T-cell (primary cell): ENCODE data around the gene PICALM. TPM values are rescaled to one million over a fixed set of nuclear protein-coding genes. Genes with fewer than 3 reads are reported as not detected.

Source experiments
- ATAC-seq, 4 experiments: fragments of 200-7000 bp in 3 of 4; fragments of 150-1000 bp in 1 of 4; cut with Tn5 transposase; replicated peaks in 1 of 4; 1 replicate in 3 of 4; 2 replicates in 1 of 4; pipeline ENCODE4 v1.10.0; 2021; ENCODE audit warnings: moderate library complexity in 3 of 4, mild to moderate bottlenecking in 2 of 4, moderate number of reproducible peaks in 1 of 4
- CTCF ChIA-PET, 2 donors: fragments of 300-600 bp; sonication (Branson Sonifier 250); formaldehyde crosslinking; loops; one replicate each; lab custom pipeline; 2022; ENCODE audit warnings: antibody characterized with exemption in 2 of 2; lab: Charles Lee
- POLR2A ChIA-PET, 2 donors: fragments of 300-600 bp; sonication (Branson Sonifier 250); formaldehyde crosslinking; loops; one replicate each; lab custom pipeline; 2022; ENCODE audit warnings: antibody characterized with exemption in 2 of 2; lab: Charles Lee
- DNase-seq, 35 experiments: peaks; one replicate each; pipeline versions ENCODE4 v3.0.0 to v3.0.0-alpha.2; 2013 to 2023
- H3K27ac ChIP-seq: one replicate; pipeline ENCODE4 v1.5.1; 2013; ENCODE audit warnings: low read length
- H3K27me3 ChIP-seq, 2 experiments: replicated peaks in 1 of 2; 1 replicate in 1 of 2; 2 replicates in 1 of 2; pipeline versions ENCODE4 v1.6.1 to v1.7.0; 2013; ENCODE audit warnings: low read length in 1 of 2, mixed read lengths in 1 of 2; ENCODE audit not compliant: control insufficient read depth in 2 of 2, insufficient read depth in 2 of 2; ENCODE audit errors: extremely low read depth in 1 of 2
- H3K36me3 ChIP-seq, 2 donors: 1 replicate in 1 of 2; 2 replicates in 1 of 2; pipeline versions ENCODE4 v1.6.1 to v1.7.0; 2013; ENCODE audit warnings: low read length in 1 of 2; ENCODE audit not compliant: control insufficient read depth in 2 of 2, insufficient read depth in 1 of 2; ENCODE audit errors: extremely low read depth in 1 of 2
- H3K4me1 ChIP-seq, 2 experiments: 1 replicate in 1 of 2; 2 replicates in 1 of 2; pipeline versions ENCODE4 v1.6.1 to v1.7.0; 2013; ENCODE audit warnings: low read length in 2 of 2, mixed read lengths in 1 of 2; ENCODE audit not compliant: insufficient read depth in 2 of 2, control insufficient read depth in 1 of 2; ENCODE audit errors: extremely low read depth in 1 of 2
- H3K4me3 ChIP-seq, 2 donors: 1 replicate in 1 of 2; 2 replicates in 1 of 2; pipeline versions ENCODE4 v1.5.1 to v1.7.0; 2013; ENCODE audit warnings: mild to moderate bottlenecking in 2 of 2, low read length in 1 of 2, moderate library complexity in 1 of 2; ENCODE audit not compliant: control insufficient read depth in 1 of 2; ENCODE audit errors: extremely low read depth in 1 of 2
- H3K9me3 ChIP-seq: 2 replicates; pipeline ENCODE4 v1.7.0; 2013
- H3K27ac Mint-ChIP-seq, 2 donors: one replicate each; pipeline ENCODE4 v1.8.0; 2020 to 2021; ENCODE audit warnings: mild to moderate bottlenecking in 2 of 2, mixed read lengths in 2 of 2
- H3K27me3 Mint-ChIP-seq, 2 donors: one replicate each; pipeline ENCODE4 v1.8.0; 2021 to 2022; ENCODE audit warnings: mixed read lengths in 2 of 2
- H3K36me3 Mint-ChIP-seq: one replicate; pipeline ENCODE4 v1.8.0; 2021; ENCODE audit warnings: mixed read lengths
- H3K4me1 Mint-ChIP-seq, 3 donors: one replicate each; pipeline ENCODE4 v1.8.0; 2020 to 2022; ENCODE audit warnings: mixed read lengths in 3 of 3, mild to moderate bottlenecking in 1 of 3
- H3K4me3 Mint-ChIP-seq, 3 donors: one replicate each; pipeline ENCODE4 v1.8.0; 2020 to 2022; ENCODE audit warnings: mild to moderate bottlenecking in 3 of 3, mixed read lengths in 3 of 3, moderate library complexity in 3 of 3
- H3K9me3 Mint-ChIP-seq, 3 donors: one replicate each; pipeline ENCODE4 v1.8.0; 2020 to 2022; ENCODE audit warnings: mixed read lengths in 3 of 3
- WGBS: methylation state at CpG from one replicate; pipeline ENCODE4 v1.1.5; 2013; ENCODE audit warnings: missing lambda C conversion rate; ENCODE audit not compliant: insufficient coverage; 5-methylcytosine and 5-hydroxymethylcytosine counted together
- total RNA-seq, 35 experiments: library from RNA in 6 of 35; stranded (reverse) in 6 of 35; fragments of 120-200 nt in 1 of 35; gene quantifications; one replicate each; pipeline versions ENCODE4 v1.2.1 to v1.2.4 and lab custom pipeline; 2013 to 2026

The PICALM gene
- total RNA-seq, 5 donors from 2014 or later (not counting 1 experiment from before 2014, with no cell fraction given) = 97.7 to 121 (median 105) TPM

- CTCF ChIA-PET = no interaction called here
Measured at GRCh38 chr11:85922367-85922766, 146.5 kb downstream of the PICALM start.

GRCh38 chr11:85918910-85919794 is 149.7 kb downstream of the PICALM start:
- no peaks in the 10 kb centered on the region for H3K4me1 ChIP-seq
- H3K36me3 ChIP-seq = no peaks in the 10 kb centered on the region
- Mint-ChIP-seq H3K4me3 (no peak overlapping the region), H3K36me3 (no peaks in the 10 kb centered on the region), H3K27me3 (peaks cover 7 to 15% of the 10 kb centered on the region in 2 donors), H3K27ac (no peak overlapping the region), H3K9me3 (peaks cover 3 to 13% (median 4%) of the 10 kb centered on the region in 3 donors), H3K4me1 (no peaks in the 10 kb centered on the region)
- H3K27me3 ChIP-seq = peaks cover 0 to 2% of the 10 kb centered on the region in 2 experiments
- ChIA-PET POLR2A (no interaction called here), CTCF (interaction anchor here in 1 of 2 donors (0.6 kb wide), 1 partner anchor 325 kb away, joined by 5 read pairs; no protein-coding TSS in a partner anchor)
- no peak overlapping the region for H3K4me3 ChIP-seq
- DNase-seq = no peak
- WGBS = no CpG with 5 or more reads among the region's 4 CpGs
- H3K9me3 ChIP-seq = peaks cover 2% of the 10 kb centered on the region
- no peak for ATAC-seq
- no peak overlapping the region for H3K27ac ChIP-seq

More at GRCh38 chr11:85922367-85922766, 146.5 kb downstream of the PICALM start:
- ATAC-seq (no peak), DNase-seq (no peak)
- POLR2A ChIA-PET = no interaction called here
- Mint-ChIP-seq H3K27ac (no peak overlapping the region), H3K27me3 (peaks cover 24% of the 10 kb centered on the region in 2 donors), H3K9me3 (peaks cover 0 to 4% (median 3%) of the 10 kb centered on the region in 3 donors), H3K36me3 (no peaks in the 10 kb centered on the region), H3K4me1 (no peaks in the 10 kb centered on the region), H3K4me3 (no peak overlapping the region)
- peaks cover 0 to 13% of the 10 kb centered on the region in 2 experiments for H3K27me3 ChIP-seq
- no peak overlapping the region for H3K4me3 ChIP-seq
- peaks cover 2% of the 10 kb centered on the region for H3K9me3 ChIP-seq
- no peaks in the 10 kb centered on the region for H3K36me3 ChIP-seq
- H3K27ac ChIP-seq = no peak overlapping the region
- no peaks in the 10 kb centered on the region for H3K4me1 ChIP-seq
- no CpG with 5 or more reads among the region's 1 CpG for WGBS

DNA sequence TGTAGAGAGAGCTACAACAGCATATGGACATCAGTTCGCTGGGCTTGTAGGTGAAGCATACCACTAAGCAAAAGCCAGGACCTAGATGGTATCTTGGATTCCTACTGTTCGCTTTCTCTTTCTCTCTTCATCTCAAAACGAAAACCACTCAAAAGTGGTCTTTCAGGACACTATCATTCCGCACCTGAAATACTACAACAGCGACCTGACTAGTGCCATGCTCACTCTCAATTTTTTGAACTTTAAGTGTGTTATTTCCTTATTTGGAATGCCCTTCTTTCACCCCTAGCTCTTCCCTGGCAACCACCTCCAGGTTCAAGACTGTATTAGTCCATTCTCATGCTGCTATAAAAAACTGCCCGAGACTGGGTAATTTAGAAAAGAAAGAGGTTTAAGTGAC is 154.5 kb downstream of the PICALM start:
- ATAC-seq (no peak), DNase-seq (no peak)
- ChIA-PET POLR2A (no interaction called here), CTCF (interaction anchor here in 1 of 2 donors (0.6 kb wide), 1 partner anchor 364 kb away, joined by 3 read pairs; no protein-coding TSS in a partner anchor)
- no peaks in the 10 kb centered on the region for H3K36me3 ChIP-seq
- no peak overlapping the region for H3K4me3 Mint-ChIP-seq
- H3K36me3 Mint-ChIP-seq = no peaks in the 10 kb centered on the region
- H3K9me3 Mint-ChIP-seq = peaks cover 0 to 8% (median 4%) of the 10 kb centered on the region in 3 donors
- H3K9me3 ChIP-seq = no peaks in the 10 kb centered on the region
- H3K27me3 Mint-ChIP-seq = no peaks in the 10 kb centered on the region
- no peaks in the 10 kb centered on the region for H3K27me3 ChIP-seq
- no peak overlapping the region for H3K4me3 ChIP-seq
- H3K4me1 ChIP-seq = no peaks in the 10 kb centered on the region
- no peak overlapping the region for H3K27ac ChIP-seq
- H3K4me1 Mint-ChIP-seq = no peaks in the 10 kb centered on the region
- no peak overlapping the region for H3K27ac Mint-ChIP-seq
- no CpG with 5 or more reads among the region's 6 CpGs for WGBS

GRCh38 chr11:85913513-85913912 is 155.4 kb downstream of the PICALM start:
- no peak overlapping the region for H3K27ac ChIP-seq
- no peak overlapping the region for H3K4me3 Mint-ChIP-seq
- ChIA-PET POLR2A (no interaction called here), CTCF (interaction anchor here in 1 of 2 donors (0.6 kb wide), 1 partner anchor 12 kb away, joined by 3 read pairs; no protein-coding TSS in a partner anchor)
- no peak overlapping the region for H3K27ac Mint-ChIP-seq
- no peaks in the 10 kb centered on the region for H3K36me3 ChIP-seq
- no peaks in the 10 kb centered on the region for H3K27me3 ChIP-seq
- H3K4me1 ChIP-seq = no peaks in the 10 kb centered on the region
- H3K9me3 Mint-ChIP-seq = peaks cover 0 to 8% (median 4%) of the 10 kb centered on the region in 3 donors
- H3K9me3 ChIP-seq = no peaks in the 10 kb centered on the region
- no peaks in the 10 kb centered on the region for H3K4me1 Mint-ChIP-seq
- no peaks in the 10 kb centered on the region for H3K36me3 Mint-ChIP-seq
- DNase-seq (no peak), ATAC-seq (no peak)
- no peak overlapping the region for H3K4me3 ChIP-seq
- H3K27me3 Mint-ChIP-seq = no peaks in the 10 kb centered on the region

- Histone ChIP-seq H3K9me3 (no peaks in the 10 kb centered on the region), H3K4me3 (no peak overlapping the region), H3K36me3 (no peaks in the 10 kb centered on the region), H3K27me3 (no peaks in the 10 kb centered on the region), H3K4me1 (no peaks in the 10 kb centered on the region), H3K27ac (no peak overlapping the region)
- H3K4me3 Mint-ChIP-seq = no peak overlapping the region
- H3K27me3 Mint-ChIP-seq = no peaks in the 10 kb centered on the region
- no peak overlapping the region for H3K27ac Mint-ChIP-seq
- H3K4me1 Mint-ChIP-seq = no peaks in the 10 kb centered on the region
- CTCF ChIA-PET = no interaction called here
- no peaks in the 10 kb centered on the region for H3K36me3 Mint-ChIP-seq
- POLR2A ChIA-PET = no interaction called here
- no peak for DNase-seq
- peaks cover 0 to 8% (median 4%) of the 10 kb centered on the region in 3 donors for H3K9me3 Mint-ChIP-seq
- WGBS = no CpG with 5 or more reads among the region's 2 CpGs
- ATAC-seq = no peak
Measured at GRCh38 chr11:85912414-85912813, 156.5 kb downstream of the PICALM start.
